Measurements from ENCODE around the gene NFIB. TPM values are rescaled to one million over a fixed set of nuclear protein-coding genes. Genes with fewer than 3 reads are reported as not detected.

NFIB gene
- polyA plus RNA-seq, 2 of the 4 experiments (the other 2 are of a cell fraction): 10.7 to 21.7 TPM

- 2% methylated on average over 25 of the region's 56 CpGs for WGBS (ENCODE audit: missing lambda C conversion rate)
- Histone ChIP-seq H3K4me1 (peaks cover 47% of the 10 kb centered on the region), H3K4me3 (peak overlapping the region; percentile 68), H3K4me2 (peak overlapping the region; percentile 71), H3K9me3 (no peaks in the 10 kb centered on the region), H3K27ac (peak overlapping the region; percentile 94 to 99)
- ATAC-seq (peak; percentile 4 to 6; a peak in 2 of 6 replicates), DNase-seq (ENCODE audit: low read depth in 1 of 2, low spot score in 1 of 2) (peak in 1 of 2 experiments; percentile 31), FAIRE-seq (no peak)
- POLR2A ChIA-PET: interaction anchor here (1.2 kb wide), 1 partner anchor 107 kb away, joined by 3 read pairs; no protein-coding TSS in a partner anchor
- 0 out of 2 replicates have a peak, but pooled peaks have one; percentile 4 for TF ChIP-seq MAX (IDR thresholded peaks at IDR 0.05)
- TF ChIP-seq HDAC2 (IDR thresholded peaks at IDR 0.05): no peak
- CTCF ChIA-PET: interaction anchor here (1.2 to 1.6 kb wide), 4 partner anchors 25 to 93 kb away, joined by 3 to 4 read pairs (median 4); no protein-coding TSS in a partner anchor
These were observed 1.1 kb downstream of the NFIB start for GRCh38 chr9:14312719-14313377.

- no peak for DNase-seq (ENCODE audit: low read depth in 1 of 2, low spot score in 1 of 2)
- Histone ChIP-seq H3K4me1 (peaks cover 40% of the 10 kb centered on the region), H3K4me3 (peak overlapping the region; percentile 68), H3K9me3 (no peaks in the 10 kb centered on the region), H3K27ac (peak overlapping the region; percentile 94 to 99), H3K4me2 (peak overlapping the region; percentile 71)
- POLR2A ChIA-PET: interaction anchor here (1.2 kb wide), 1 partner anchor 106 kb away, joined by 3 read pairs; no protein-coding TSS in a partner anchor
- peak; percentile 31; the same call in 1 of the 2 replicates for TF ChIP-seq GATA3 (IDR thresholded peaks at IDR 0.05; ENCODE audit: borderline replicate concordance)
- TF ChIP-seq ZSCAN20 (CRISPR knock-in tag; IDR thresholded peaks at IDR 0.05): no peak
- no peak for TF ChIP-seq JUN (IDR thresholded peaks at IDR 0.05)
- ATAC-seq: no peak
- peak; percentile 77 for FAIRE-seq
- CTCF ChIA-PET: interaction anchor here (1.2 to 1.6 kb wide), 6 partner anchors 14 to 92 kb away, joined by 3 to 4 read pairs (median 4); no protein-coding TSS in a partner anchor
- 2% methylated on average over 10 of the region's 10 CpGs for WGBS (ENCODE audit: missing lambda C conversion rate)
These were observed 1.8 kb downstream of the NFIB start for GRCh38 chr9:14311956-14312685.

GRCh38 chr9:14311171-14311949 lies 2.6 kb downstream of the NFIB start:
- FAIRE-seq: no peak
- WGBS (ENCODE audit: missing lambda C conversion rate): 4% methylated on average over 2 of the region's 2 CpGs
- H3K9me3 ChIP-seq: no peaks in the 10 kb centered on the region
- peak overlapping the region; percentile 52 to 94; a peak in 3 of 6 replicates for H3K27ac ChIP-seq
- H3K4me3 ChIP-seq: peak overlapping the region; percentile 68
- POLR2A ChIA-PET: interaction anchor here (1.2 kb wide), 1 partner anchor 106 kb away, joined by 3 read pairs; no protein-coding TSS in a partner anchor
- CTCF ChIA-PET: interaction anchor here (0.5 to 1.4 kb wide), 5 partner anchors 13 to 164 kb away, joined by 3 to 4 read pairs (median 4); no protein-coding TSS in a partner anchor
- TF ChIP-seq SREBF2 (IDR thresholded peaks at IDR 0.05) (no peak), NPAS2 (CRISPR knock-in tag; IDR thresholded peaks at IDR 0.05; ENCODE audit: borderline replicate concordance) (no peak), CEBPB (IDR thresholded peaks at IDR 0.05) (no peak), BHLHE40 (IDR thresholded peaks at IDR 0.05; ENCODE audit: low read depth, low read length) (no peak), HDAC2 (IDR thresholded peaks at IDR 0.05) (no peak), HMGXB4 (CRISPR knock-in tag; IDR thresholded peaks at IDR 0.05; ENCODE audit: borderline replicate concordance) (no peak), RCOR1 (IDR thresholded peaks at IDR 0.05; ENCODE audit: low read depth, low read length) (no peak), RARB (CRISPR knock-in tag; IDR thresholded peaks at IDR 0.05) (no peak), CBX2 (IDR thresholded peaks at IDR 0.05; ENCODE audit: borderline replicate concordance, low read depth) (no peak), HOXB13 (CRISPR knock-in tag; IDR thresholded peaks at IDR 0.05; ENCODE audit: low read depth) (no peak), MAZ (IDR thresholded peaks at IDR 0.05; ENCODE audit: borderline replicate concordance, low read depth, low read length) (no peak), CTCF (IDR thresholded peaks at IDR 0.05) (no peak), FOSL2 (IDR thresholded peaks at IDR 0.05) (no peak), FOSL2 (CRISPR knock-in tag; IDR thresholded peaks at IDR 0.05) (no peak), KDM1A (IDR thresholded peaks at IDR 0.05; ENCODE audit: low read depth) (no peak), JUNB (IDR thresholded peaks at IDR 0.05) (no peak), NFE2L2 (conservative IDR thresholded peaks at IDR 0.05; ENCODE audit: low read length) (no peak), CBX8 (IDR thresholded peaks at IDR 0.05) (no peak), RNF2 (IDR thresholded peaks at IDR 0.05; ENCODE audit: borderline replicate concordance, low read depth) (no peak), TP53 (CRISPR knock-in tag; IDR thresholded peaks at IDR 0.05) (no peak)
- DNase-seq (ENCODE audit: low read depth in 1 of 2, low spot score in 1 of 2): no peak
- H3K4me2 ChIP-seq: peak overlapping the region; percentile 71
- peaks cover 34% of the 10 kb centered on the region for H3K4me1 ChIP-seq
- no peak for ATAC-seq

Data from A549 (cell line).